ENCODE measurements around the gene MFAP4.

MFAP4 gene

DNA sequence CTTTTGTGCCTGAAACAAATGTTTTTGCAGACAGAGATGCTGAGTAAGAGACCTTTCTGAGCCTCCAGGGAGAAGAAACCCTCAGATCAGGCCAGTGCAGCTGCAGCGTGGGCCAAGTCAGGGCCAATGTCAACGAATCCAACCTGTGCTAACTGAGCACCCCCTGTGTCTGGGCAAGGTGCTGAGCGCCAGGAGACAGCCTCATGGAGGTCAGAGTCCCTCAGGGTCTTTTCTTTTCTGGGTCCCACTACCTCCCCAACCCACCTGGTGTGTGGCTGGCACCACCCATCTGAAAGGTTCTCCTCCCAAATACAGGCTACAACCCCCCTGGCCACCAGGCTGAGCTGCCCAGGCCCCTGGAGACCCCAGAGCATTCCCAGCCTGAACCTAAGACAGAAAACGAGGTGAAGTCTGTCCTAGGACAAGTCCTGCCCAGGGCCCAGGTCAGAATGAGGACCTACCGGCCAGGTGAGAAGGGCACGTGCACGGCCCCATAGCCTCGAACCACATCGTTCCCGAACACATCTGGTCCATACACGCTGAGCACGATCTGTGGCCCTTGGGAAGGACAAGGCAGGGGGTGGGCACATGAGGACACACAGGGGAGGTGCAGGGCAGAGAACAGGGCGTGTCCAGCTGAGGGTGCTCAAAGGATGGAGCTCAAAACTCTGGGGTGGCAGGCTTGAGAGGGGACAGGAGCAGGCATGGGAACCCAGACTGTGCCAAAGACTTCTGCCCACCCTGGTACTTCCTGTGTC is 39.5 kb downstream of the MFAP4 start:
- no peak for DNase-seq

DNA sequence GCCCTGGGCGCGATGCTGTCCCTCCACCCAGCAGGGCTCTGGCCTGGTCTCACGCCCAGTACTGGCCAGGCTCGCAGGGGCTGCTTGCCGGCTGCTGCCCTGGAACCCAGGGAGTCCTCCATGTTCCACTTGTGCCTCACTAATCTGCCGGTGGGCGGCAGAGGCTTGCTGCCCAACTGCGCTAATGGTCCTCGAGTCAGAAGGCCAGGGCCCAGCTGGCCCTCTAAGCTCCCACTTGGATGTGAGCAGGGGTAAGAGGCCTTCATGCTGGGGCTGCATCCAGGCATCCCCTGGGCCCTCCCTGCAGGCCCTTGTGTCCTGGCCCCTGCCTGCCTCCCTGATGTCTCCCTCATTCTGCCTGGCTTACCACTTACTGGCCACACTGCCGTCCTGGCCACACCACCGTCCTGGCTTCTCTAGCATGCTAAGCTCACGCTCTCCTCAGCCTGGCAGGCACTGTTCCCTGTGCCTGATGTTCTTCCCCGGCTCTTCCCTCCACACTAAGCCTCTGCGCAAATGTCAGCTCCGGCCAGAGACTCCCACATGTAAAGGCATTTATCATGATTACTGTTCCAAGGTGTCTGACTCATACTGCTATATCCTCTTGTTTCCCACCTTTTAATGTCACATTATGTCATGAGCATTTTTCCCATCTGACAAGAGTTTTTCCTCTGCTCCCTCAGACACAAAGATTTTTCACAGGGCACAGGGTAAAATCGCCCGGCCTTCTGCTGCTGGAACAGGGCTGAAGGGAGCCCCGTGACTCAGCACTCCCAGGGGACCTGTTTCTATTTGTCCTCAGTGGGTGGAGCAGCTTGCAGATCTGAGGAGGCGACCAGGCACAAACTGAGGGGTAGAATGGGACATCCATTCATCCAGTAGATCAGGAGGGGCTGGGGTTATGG is 40.4 kb downstream of the MFAP4 start:
- no peak for DNase-seq

DNA sequence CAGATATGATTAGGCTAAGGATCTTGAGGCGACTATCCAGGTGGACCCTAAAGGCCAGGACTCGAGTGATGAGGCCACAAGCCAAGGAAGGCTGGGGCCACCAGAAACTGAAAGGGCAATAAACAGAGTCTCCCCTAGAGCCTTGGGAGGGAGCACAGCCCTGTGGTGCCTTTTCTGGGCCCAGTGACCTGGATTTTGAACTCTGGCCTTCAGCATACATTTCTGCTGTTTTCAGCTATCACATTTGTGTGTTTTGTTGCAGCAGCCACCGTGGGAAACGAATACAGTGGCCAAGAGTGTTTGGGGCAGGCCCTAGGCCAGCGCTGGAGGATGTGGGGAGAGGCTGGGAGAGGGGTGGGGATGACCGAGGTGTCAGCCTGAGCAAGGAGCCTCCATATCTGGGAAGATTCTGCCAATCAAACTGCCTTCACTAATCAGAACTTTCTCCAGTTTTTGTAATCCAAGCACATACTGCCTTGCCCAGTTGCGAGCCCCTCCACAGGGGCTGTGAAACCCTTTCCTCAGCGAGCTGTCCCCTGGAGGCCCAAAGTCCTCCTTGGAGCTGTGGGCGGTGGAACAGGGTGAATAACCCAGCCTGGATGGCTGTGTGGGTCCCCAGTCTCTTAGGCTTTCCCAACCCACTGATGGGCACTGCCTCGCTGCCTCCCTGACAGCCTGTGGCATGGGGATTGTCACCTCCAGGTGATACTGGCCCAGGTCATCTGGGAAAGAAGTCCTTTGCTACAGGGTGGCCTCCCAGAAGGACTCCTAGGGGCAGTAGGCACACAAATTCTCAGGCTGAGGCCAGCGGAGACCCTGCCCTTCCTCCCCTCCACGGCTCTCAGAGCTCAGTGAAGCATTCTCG is 41.3 kb downstream of the MFAP4 start:
- DNase-seq: no peak

DNA sequence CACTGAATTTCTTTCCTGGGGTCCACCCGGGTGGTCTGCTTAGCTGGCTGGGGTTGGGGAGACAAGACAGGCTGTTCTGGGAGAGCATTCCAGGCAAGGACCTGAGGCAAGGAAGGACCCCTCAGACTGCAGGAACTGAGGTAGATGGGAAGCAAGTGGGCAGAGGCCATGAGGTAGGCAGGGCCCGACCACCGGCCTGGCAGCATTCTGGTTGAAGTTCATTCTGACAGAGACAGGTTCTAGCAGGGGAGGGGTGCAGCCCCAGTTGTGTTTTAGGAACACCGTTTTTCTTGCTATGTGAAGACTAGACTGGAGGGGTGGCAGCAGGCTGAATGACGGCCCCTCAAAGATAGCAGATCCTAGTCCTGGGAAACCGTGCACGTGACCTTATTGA is 41.9 kb downstream of the MFAP4 start:
- no peak for DNase-seq

DNA sequence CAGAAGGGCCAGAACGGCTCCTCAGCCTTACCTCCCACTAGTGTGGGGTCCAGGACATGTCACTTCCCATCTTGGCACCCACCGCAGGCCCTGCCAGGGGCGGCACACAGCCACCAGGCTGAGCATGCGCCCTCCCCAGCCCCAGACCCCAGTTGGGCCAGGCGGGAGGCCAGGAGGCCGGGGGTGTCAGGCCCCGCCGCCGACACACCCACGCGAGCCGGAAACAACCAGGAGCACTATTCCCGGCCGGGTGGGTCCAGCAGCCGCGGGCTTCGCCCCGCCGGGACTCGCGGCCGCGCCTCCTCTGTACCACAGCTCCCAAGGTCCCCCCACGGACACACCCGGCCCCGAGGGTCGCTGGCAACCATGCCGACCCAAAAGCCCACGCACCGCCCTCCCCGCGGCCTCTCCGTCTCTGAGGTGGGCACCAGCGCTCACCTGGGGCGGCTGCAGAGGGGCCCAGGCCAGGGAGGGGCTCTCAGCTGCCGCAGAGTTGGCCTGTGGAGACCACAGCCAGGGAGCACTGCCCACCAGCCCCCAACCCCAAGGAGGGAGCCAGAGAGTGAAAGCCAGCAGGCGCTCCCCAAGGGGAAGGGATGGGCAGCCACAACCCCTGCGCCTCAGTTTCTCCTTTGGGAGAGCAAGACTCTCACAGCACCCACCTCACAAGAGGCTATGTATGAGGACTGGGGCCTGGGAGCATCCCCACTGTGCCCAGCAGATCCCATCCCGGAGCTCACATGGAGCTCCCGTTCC is 42.5 kb downstream of the MFAP4 start:
- DNase-seq: no peak

DNA sequence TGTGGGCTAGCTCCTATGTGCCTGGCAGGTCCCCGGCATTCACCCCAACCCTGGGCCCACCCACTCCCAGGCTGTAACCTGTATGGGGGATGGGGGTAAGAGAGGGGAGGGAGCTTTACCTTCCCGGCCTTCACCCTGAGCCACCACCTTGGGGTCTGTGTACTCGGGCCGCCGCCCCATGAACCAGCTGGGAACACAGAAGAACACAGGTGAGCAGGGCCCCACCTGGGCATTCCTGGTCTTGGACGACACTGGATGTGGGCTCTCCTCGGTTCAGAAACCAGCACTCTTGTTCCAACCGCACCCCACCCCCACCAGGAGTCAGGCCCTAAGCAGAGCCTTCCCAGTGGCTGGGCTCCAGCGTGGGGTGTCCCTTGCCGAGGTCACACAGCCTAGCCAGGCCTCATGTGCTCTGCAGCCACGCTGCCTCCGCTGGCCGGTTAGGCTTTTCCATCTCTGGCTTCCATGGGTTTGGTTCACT is 43.3 kb downstream of the MFAP4 start:
- no peak for DNase-seq

DNA sequence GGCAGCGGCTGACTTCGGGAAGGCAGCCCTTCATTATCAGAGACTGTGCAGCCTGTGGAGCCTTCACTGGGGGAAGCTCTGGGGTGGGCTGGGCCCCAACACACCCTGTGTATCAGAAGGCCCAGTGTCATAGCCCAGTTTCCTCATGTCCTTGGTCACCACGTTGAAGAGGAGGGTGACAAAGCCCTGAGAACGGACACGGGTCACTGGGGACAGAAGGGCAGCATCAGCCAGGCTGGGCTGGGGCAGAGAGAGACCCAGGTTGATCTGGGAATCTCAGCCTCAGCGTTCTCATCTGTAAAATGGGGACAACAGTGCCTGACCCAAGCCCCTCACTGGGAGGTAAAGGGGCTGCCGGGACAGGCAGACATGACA is 43.7 kb downstream of the MFAP4 start:
- no peak for DNase-seq

DNA sequence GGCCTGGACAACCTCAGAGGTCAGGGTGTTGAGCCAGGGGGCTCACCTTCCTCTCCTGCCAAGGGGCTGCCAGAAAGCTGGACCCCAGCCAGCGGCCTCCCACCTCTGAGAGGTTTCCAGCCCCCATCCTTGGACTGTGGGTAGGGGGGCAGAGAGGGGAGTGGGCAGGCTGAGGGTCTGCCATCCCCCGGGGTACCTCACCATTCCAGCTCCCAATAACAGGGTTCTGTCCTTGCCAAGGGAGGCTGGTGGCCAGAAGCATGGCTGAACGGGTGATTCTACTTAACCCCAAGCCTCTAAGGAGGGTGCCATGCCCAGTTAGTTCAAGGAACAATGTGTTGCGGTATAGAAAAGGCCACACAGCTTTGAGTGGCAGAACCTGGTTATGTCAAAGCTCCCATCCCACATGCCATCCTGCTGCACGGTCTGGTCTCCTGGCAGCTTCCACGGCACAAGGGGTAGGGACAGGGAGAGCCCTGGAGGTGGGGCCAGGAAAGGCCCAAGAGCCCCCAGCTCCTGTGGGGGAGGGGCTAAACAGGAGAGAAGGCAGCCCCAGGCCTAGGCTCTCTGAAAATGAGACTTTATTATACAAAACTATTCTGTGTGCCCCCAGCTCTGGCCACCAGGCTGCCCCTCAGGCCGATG is 44.3 kb downstream of the MFAP4 start:
- DNase-seq: no peak

DNA sequence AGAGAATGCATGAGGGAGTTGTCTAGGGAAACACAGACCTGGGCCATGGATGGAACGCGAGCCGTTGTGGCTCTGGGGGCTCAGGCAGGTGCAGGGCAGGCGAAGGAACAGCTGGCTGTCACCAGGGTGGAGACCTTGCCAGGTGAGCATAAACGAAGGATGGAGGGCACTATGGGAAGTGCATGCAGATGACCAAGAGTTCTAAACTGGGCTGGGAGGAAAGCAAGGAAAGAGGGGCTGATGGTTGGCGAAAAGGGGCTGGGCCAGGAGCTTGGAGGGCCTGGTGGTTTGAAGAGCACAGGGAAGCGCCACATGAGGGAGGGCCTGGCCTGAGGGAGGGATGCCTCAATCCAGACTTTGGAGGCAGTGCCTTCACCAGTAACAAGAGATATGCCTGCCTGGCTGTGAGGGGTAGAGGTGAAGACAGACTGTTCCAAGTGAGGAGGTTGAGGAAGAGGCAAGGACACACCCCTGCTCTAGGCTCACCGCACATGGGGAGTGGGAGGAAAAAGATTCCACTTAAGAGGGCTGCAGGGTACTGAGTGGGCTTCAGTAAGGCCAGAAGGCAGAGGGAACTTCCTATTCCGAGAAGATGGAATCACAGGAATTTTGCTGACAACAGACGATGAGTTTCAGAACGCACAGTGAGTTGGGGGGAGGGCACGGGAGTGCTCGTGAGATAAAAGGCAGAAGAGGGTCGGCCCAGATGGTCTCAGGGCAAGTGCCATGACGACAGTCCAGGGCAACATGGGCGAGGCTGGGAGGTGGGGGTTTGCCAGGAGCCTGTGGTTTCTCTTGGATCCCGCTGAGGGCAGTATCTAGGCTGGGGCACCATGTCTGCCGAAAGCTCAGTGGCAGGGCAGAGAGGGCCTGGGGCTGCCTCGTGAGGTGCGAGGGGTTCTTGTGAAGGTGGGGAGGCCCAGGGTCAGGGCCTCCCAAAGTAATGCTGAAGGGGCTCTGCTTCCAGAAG is 45.1 kb downstream of the MFAP4 start:
- no peak for DNase-seq

DNA sequence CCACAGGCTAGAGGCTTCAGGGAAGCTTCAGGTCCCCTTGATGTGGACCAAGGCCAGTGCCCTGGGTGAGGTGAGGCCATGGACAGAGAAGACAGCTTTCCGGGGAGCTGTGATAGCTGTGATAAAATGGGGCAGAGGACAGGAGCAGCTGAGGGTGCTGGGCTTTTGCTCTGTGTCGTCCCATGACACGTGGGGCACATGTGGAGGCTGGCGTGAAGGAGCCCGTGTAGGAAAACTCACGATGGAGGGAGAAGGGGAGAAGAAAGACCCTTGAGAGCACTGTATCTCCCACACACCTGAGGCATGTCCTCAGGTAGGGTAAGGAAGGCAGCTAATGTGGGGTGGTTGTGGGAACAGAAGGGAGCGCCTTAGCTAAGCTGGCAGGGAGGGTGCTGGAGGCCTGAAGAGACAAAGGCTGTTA is 45.8 kb downstream of the MFAP4 start:
- no peak for DNase-seq

DNA sequence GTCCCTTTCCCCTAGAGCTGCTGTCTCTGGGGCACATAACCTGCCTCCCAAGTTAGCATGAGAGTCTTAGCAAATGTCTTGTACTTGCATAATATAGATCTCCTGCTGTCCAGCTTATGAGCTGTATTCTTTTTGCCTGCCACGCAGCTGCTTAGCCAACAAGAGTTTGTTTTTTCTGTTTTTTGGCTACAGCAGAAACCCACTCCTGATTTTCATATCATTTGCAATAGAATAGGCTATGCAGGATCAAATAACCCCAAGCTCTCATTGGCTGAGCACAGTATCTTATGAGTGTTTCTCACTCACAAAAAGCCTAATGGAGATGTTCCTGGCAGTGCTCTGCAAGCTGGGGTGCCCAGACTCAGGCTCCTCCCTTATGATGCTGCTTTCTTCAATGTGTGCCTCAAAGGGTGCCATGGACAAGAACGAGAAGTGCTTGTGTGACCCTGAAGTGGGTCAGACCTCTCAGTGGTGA is 47.6 kb downstream of the MFAP4 start:
- DNase-seq: no peak

DNA sequence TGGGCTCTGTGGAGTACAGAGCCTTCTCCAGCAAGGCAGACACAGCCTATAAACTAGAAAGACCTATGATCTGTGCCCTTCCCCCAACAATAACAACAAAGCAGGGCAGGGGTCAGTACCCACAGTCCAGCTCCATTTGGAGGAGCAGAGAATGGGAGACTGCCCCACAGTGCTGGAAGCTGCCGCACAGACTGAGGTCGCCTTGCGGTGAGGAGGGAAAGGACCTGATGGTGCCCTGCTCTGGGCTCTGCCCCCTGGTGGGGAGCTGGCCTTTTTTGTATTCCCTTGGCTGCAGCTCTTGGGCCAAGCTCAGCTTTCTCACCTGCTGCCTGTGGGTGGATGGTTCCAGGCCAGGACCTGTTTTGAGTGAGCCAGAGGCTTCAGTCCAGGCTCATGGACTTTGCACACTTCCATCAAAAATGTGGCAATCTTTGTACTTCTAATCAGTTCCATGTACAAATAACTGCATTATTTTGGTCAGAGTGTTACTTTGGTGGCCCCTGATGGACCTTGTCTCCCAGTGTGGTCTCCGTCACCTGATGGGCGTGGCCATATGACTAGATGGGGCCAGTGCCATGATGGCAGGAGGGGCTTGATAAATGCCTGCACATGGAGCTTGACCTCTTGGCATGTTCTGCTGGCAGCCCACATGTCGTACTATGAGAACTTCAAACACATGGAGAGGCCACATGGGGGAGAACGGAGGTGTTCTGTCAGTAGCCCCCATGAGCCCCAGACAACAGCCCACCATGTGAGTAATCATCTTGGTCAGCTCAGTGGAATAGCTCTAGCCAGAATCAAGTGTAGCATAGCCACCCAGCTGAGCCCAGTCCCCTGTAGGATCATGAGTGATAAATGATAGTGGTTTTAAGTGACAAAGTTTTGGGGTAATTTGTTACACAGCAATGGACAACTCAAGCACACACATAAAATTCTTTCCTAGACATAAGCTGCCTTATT is 48.7 kb downstream of the MFAP4 start:
- peak; percentile 76 for DNase-seq

DNA sequence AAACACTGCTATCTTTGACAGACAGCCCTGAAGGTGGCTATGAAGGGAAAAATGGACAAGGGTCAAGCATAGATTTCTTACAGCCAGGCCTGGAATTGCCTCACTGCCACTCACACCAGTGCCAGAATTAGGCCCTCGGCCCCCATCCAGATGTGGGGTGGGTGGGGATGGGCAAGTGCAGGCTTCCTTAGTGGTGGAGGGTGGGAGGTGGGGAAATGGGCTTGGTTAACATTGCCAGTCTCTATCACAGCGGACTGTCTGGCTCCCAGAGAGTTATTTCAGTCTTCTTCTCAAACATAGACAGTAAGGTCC is 49.3 kb downstream of the MFAP4 start:
- no peak for DNase-seq

DNA sequence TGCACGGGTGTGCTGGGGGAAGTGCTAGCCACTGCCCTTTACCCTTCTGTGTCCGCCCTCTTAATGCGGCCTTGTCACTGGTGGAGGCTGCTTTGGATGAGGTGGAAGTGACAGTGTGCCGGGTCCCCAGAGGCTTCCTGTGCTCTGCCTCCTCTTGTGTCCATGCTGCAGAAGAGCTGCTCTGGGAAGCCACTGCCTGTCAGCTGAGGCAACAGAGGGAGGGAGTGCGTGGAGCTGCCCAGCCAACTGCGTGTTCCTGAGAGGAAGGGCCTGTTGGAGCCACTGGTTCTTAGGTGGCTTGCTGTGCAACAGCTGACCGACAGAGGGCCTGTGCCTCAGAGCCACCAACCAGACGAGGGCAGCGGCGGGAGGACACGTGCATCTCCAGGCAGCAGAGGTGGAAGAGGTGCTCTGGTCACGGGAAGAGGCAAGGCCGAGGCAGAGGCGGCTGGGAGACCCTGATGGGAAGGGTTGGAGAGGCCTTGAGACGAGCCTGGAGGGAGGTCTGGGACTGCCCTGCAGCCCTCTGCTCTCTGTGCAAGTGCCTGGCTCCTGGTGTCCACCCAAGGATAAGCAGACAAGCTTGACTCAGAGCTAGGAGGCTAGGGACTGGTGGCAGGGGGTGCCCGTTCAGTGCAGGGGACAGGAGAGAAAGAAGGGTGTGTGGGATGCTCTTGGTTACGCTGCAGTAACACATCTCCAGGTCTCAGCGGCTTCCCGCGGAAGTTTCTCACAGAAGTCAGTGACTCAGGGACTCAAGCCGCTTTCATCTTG is 49.9 kb downstream of the MFAP4 start:
- no peak for DNase-seq

DNA sequence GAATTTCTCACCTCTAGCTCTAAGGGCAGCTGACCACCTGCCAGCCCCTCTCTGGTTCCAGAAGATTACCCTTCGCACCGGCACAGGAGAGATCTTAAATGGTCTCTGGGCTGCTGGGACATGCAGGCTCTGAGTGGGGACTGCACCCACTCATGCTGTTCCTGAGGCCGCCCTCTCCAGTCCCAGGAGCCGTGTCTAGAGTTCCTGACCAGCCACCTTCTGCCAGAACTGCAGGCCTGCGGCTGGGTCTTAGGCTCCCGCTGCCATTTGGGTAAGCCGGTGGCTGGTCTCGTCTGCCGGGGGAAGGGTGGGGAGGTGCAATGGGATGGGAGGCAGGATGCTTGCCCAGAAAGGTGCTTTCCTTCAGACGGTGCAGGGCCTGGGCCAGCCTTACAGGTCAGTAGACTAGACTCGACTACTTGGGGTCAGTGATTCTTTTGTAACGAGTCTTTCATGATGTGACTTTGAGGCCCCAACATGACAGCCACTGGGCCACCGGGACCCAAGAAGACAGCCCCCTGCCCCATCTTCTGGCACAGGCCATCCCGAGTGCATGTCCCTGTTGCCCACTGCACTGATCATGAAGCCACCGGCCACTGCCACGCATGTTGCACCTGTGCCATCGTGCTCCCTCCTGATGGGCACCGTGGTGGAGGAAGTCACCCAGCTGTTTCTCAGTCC is 50.9 kb downstream of the MFAP4 start:
- no peak for DNase-seq

DNA sequence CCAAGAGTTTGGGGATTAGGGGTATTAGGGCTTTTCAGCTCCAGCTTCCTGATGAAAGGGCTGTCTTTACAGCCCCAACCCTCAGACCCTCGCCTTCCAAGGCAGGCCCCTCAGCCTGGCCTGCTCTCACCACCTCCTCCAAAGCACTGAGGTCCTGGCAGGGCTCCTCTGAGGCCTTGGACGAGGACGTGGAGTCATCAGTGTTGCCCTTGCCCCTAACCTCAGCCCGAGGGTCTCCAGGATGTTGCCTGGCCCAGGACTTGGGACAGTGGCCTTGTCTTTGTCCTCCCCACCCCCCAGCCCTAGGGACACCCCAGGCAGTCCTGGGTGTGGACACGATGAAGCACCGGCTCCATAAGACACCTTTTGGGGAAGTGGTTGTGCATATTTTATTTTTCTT is 52.7 kb downstream of the MFAP4 start:
- no peak for DNase-seq

DNA sequence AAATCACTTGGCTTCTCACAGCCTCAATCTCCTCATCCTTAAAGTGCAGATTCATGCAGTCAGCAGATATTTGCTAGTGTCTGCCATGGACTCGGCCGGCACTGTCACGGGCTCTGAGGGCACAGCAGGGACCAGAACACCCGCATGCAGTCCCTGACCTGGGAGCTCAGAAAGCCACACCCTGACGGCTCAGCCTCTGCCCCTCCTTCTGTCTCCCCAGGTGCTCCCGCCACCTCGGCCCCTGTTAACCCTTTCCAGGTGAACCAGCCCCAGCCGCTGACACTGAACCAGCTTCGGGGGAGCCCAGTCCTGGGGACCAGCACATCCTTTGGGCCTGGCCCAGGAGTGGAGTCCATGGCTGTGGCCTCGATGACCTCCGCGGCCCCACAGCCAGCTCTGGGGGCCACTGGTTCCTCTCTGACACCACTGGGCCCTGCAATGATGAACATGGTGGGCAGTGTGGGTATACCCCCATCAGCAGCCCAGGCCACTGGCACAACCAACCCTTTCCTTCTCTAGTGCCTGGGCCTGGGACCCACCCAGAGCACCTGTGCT is 53.2 kb downstream of the MFAP4 start:
- DNase-seq: no peak
